ENCODE measurements around the gene GALNT18.

- TF ChIP-seq CTCF (IDR thresholded peaks at IDR 0.05; ENCODE audit: insufficient read depth, low read length, poor library complexity, severe bottlenecking) (no peak), EZH2phosphoT487 (conservative IDR thresholded peaks at IDR 0.05; ENCODE audit: low read length) (no peak)
These were observed 37.3 kb downstream of the GALNT18 start for GRCh38 chr11:11584530-11584810.

Data from SU-DHL-6 (cell line).